NCI-H510A (cell line): ENCODE results near the gene TRMT10A.

Experiments
- DNase-seq: peaks from one replicate; lab custom pipeline; 2025; lab: John Stamatoyannopoulos, UW

The TRMT10A gene, protein sequence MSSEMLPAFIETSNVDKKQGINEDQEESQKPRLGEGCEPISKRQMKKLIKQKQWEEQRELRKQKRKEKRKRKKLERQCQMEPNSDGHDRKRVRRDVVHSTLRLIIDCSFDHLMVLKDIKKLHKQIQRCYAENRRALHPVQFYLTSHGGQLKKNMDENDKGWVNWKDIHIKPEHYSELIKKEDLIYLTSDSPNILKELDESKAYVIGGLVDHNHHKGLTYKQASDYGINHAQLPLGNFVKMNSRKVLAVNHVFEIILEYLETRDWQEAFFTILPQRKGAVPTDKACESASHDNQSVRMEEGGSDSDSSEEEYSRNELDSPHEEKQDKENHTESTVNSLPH

DNA sequence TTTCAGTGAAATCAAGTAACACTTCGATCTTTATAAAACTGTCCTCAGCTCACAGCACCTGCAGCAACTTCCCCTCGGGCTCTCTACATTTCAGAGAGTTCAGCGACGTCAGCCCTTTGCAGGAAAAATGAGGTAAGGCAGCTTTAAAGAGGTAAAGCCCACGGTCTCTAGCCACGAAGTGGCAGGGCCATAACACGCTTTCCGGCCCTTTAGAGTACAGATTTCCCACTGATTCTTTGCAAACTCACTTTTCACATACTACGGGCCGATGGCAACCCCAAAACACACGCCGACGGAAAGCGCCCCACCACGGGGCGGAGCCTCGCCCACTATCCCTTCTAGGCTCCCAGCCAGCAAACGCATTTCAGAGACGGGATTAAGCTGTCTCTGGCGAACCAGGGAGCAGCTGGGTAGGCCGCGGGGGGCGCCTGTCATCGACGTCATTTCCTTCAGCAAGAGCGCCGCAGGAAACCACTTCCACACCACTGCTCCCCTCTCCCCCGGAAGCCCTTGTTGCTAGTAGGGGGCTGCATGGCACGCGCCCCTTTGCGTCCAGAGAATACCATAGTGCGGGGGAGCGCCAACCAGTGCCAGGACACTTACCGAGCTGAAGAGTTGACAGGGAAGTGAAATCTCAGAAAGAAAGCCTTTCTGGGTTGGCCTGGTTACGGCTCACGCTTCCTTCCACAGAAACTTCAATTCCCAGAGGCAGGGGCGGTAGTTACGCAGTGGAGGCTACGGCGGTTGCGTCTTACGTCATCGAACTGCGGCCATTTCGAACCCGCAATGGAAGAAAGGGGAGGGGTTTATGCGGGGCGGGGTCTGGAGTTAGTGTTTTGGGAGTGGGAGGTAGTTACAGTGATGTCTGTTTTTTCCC lies at the start of gene TRMT10A:
TRMT10A (minus strand) TSS at position 730 of the 877 bp plus-strand sequence. CDS start 4,701 bp downstream, outside the sequence.
- DNase-seq, result peak; percentile 77

DNA sequence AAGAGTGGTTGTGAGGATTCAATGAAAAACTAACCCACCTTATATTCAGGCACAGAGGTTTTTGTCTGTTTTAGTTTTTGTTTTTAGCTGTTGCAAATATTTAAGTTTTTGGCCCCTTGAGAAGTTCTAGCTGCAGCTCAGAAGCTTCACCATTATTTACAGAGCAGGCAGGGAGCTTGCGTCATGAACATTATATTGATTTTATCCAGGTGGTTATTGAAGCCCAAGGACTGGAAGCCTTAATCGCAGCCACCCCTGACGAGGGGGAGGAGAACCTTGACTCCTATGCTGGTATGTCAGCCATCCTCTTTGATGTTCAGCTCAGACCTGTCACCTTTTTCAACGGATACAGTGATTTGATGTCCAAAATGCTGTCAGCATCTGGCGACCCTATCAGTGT lies 48.9 kb upstream of the TRMT10A start:
- no peak for DNase-seq

DNA sequence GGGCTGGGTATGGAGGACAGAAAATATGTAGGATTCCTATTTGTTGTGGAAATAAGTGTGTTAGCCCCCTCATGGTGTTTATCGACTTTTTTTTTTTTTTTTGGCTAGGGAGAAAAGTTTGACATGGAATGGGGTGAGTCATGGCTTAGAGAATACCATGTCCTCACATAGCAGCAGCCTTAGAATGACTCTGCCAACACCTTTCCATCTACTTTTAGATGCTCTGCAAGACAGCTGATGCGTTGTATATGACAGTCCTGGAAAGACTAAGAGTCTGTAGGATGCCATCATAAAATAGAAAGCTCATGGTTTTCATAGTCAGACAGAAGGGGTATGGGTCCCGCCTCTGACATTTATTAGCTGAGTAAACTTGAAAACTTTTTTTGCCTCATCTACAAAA lies 48.4 kb upstream of the TRMT10A start:
- no peak for DNase-seq

DNA sequence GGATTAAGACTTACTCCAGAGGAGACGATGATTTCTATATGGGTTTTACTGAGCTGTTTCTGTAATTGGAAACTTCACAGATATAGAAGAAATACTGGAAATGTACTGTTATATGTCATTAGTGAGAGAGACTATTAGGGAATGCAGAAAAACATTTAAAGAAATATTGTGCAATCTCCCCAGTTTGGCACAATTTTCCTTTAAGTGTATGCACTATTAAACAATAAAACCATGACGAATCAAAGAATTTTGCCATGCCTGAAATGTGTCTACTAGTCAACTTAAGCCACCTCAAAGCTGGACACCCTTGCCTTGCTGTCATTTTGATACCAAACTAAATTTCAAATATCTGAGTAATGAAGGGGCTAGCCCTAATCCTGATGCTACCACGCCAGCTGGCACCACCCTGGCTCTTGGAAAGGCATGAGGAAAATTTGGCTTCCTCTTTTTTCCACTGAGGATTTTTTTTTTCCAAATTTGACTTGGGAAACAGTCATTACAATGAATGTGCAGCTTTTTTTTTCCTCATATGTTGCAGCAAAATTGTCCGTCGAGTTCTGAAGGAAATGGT lies 46.9 kb upstream of the TRMT10A start:
- no peak for DNase-seq

DNA sequence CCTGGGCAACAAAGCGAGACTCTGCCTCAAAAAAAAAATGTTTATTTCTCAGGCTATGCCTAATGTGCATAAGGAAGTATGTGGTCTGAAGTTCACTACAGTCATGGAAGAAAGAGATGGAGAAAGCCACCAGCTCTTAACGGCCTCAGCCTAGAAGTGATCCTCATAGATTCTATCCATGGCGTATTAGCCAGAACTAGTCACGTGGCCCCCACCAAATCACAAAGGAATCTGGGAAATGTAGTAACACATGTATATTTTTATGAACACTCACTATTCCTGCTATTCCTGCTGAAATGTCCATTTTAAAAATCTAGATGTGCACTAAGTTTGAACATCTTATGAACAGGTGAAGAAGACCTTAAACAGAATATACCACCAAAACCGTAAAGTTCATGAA lies 44.6 kb upstream of the TRMT10A start:
- DNase-seq, result no peak

DNA sequence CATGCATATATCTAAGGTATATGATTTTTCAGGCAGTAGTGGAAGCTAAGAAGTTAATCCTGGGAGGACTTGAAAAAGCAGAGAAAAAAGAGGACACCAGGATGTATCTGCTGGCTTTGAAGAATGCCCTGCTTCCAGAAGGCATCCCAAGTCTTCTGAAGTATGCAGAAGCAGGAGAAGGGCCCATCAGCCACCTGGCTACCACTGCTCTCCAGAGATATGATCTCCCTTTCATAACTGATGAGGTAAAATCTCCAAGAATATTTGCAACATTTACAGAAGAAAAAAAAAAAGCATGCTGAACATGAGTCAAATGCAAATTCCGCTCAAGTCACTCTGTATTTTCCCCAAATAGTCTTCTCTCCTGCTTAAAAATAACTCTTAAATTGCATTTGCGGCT lies 42.9 kb upstream of the TRMT10A start:
- DNase-seq, result no peak

DNA sequence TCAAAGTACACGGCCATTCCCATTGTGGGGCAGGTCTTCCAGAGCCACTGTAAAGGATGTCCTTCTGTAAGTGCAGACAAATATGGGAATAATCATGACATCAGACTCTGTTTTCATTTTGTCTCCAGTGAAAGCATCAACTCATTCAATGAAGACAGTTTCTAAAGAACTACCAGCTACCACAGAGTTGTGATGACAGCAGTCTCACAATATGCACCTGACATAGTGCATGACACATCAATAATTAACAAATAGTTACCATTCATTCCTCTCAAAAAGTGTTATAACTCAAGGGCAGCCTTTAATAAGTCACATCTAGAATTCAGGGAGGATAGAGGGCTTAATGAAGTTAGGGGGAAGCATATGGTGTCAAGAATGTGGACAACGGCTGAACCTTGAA lies 31.0 kb upstream of the TRMT10A start:
- no peak for DNase-seq

DNA sequence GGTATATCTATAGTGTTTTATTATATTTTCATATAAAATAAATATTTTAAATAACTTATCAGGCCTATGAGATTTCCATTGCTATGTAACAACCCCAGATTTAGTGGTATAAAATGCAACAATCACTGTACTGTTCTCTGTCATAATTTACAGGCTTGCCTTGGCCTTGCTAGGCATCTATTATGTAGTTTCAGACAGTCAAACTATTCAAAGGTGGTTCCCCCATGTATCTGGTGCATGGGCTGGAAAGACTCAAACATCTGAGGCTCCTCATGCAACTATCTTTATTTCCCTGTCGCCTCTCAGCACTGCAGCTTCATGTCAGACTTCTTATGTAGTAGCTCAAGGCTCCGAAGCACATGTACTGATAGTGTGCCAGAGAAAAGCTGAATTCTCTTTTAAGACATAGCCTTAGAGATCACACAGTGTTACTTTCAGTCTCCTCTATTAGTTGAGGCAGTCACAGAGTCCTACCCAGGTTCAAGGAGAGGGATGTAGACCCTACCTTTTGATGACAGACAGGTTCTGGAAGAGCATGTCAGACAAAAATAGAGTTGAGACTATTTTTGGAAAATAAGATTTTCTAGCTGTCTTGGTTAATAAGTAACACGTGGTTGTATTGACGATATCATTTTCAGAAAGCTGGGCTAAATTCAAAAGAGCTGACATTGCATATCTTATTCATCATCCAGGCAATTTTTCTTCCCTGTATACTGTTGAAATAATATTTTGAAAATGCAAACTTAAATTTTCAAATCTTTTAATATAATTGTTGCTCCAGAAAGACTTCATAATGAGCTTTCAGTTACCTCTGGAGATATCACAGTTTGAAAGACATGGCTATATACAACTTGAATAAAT lies 30.2 kb upstream of the TRMT10A start:
- DNase-seq, result no peak

DNA sequence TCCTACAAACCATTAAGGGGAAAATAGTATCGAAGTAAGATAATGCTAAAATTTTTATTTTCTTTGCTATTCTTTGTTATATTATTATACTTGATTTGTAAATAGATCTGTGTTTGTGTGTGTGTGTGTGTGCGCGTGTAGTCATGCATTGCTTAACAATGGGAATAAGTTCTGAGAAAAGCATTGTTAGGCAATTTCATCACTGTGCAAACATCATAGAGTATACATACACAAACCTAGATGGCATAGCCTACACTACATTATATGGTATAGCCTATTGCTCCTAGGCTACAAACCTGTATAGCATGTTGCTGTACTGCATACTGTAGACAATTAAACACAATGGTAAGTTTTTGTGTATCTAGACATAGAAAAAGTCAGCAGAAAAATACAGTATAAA lies 27.9 kb upstream of the TRMT10A start:
- no peak for DNase-seq

DNA sequence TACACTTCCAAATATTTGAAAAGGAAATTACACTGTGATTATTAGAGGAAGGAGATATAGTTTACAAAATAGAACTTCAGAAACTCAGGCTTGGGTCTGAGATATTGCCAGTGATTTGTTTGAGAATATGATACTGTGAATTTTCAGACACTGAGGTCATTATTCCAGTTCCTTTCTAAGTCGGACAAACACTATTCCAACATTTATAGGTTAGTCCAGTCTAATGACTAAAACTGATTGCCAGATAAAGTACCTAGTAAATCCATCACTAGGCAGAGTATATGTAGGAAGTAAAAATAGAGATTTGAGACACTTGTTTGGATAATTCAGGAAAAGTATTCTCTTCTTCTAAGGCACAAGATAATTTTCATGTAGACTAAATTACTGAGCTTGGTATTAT lies 24.0 kb upstream of the TRMT10A start:
- no peak for DNase-seq

DNA sequence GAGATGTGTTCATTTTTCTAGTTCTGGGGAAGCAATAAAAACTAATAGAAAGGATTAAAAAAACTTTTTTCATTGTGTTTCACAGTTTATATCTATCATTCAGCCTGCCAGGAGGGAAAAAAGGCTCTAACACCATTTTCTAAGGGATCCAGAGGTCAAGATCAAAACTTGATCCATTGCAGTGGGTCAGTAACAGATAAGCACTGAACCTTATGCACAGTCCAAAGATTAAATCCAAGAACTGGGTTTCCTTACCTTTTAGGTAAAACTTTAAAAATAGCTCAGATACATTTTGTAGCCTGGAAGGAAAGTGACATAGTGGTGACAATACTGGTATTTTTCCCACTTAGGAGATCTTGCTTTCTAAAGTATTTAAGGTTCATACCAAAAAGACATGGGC lies 23.5 kb upstream of the TRMT10A start:
- DNase-seq, result no peak

DNA sequence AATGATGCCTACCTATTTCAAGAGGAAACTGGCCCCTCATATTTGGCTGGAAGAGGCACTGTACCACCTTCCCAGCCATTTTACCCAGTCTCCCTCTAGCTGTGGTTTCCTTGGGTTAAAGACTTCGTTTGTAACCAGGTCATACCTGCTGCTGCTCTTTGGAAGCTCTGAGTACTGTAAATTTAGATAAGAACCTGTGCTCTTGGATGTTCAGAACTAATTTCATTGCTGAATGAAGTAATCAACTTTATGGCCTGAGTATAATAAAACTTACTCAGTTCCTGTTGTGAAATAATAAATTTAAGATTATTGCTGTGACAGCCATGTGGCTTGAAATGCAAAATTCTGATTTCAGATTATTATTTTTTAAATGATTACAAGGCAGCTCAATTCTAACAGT lies 23.0 kb upstream of the TRMT10A start:
- DNase-seq, result no peak

DNA sequence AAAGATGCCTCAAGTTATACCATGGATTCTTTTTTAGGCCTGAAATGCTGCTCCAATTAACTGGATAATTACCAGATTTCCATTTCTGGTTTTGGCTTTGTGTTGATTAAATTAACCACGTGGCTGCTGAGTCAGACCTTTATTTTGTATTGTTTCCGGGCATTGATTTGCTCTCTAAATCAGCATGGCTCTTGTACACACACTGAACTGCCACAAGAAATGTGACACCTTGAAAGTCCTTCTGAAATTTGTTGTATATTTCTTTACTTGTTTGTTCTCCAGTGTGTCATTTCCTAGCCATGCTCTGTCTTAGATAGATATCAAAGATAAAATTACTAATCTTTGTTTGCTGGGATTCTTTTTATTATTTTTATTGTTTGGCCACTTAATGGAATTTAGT lies 22.5 kb upstream of the TRMT10A start:
- no peak for DNase-seq

DNA sequence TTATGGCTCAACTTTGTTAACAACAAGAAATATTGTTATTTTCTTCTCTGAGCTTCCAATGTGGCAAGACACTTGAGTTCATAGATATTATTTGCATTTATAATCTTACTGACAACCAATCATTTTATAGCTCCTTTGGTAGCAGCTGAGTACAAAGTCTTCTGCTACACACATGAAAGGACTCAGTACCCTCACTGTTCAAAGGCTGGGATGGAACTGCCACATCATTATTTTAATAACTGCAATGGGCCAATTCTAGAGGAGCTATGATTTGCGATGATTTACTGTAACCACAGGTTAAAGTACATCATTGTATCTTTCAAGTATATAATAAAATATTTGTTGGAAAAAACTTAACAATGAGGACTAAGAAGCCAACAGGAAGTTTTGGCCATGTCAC lies 21.7 kb upstream of the TRMT10A start:
- no peak for DNase-seq

DNA sequence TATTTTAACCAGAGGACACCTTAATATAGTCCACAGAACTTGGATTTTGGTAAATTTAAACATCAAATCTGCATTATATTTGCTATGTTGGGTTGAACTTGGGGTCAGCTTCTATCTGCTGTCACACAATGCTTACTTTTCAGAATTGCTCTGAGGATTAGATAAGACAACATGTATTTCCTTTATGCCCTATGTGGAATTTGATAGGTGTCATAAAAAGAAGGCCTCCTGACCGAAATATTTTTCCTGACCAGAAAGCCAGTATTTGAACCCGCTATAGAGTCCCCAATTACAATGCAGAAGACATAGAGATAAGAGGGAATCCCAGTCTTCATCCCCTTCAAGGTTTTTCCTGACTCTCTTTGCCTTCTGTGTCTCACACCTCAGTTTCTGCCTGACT lies 14.9 kb upstream of the TRMT10A start:
- DNase-seq, result no peak

DNA sequence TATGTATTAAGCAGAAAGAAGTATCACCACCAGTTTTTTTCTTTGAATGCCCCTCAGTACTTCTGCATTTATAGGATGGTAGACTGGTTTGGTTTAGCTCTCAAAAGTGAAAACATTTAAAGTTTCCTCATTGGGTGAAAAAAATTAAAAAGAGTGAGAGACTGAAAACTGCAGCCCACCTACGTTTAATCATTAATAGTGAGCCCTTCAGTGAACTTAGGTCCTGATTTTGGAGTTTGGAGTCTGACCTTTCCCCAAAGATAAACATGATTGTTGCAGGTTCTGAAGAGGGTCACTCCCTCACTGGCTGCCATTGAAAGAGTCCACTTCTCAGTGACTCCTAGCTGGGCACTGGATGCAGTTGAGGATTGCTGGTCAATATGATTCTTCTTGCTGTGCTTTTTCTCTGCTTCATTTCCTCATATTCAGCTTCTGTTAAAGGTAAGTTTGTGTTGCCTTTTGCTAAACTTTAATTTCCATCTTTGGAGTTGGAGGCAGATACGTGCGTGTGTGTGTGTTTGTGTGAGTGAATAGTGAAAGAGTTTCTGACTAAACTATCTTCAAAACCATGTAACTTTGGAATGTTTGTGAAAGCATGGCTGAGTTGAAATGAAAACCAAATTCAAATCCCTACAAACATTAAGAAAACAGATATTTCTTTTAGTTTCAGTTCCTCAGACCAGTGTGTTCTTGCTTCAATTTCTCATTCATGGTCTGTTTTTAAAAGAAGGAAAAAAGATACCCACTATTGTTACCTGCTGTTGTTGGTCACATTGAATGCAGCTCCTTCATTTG lies 10.9 kb upstream of the TRMT10A start, which contains the start of gene MTTP:
MTTP (plus strand) TSS at position 295 of the 795 bp plus-strand sequence; CDS start at position 381, 86 bp downstream.
- no peak for DNase-seq

DNA sequence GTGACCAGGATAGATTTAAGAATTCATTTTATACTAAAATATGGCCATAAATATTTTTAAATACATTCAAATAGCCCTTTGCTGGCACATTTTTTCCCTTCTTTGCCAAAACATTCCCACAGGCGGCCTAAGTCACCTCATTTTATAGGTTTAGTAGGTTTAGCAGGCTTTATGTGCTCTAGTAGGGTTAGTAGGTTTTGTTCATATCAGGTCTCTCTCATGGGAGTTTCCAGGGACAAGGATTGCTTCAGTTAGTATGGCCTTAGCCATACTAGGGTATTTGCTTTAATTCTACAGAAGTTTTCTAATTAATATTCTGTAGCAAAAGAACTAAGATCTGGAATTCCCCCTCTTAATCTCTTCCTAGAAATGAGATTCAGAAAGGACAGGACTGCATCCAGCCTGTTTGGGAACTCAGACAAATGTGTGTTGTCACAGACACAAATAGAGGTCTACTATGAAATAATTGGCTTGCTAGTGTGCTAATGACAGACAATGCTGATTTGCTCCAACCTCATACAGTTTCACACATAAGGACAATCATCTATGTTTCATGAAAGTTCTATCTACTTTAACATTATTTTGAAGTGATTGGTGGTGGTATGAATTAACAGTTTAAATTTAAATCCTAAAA lies 10.0 kb upstream of the TRMT10A start:
- no peak for DNase-seq

DNA sequence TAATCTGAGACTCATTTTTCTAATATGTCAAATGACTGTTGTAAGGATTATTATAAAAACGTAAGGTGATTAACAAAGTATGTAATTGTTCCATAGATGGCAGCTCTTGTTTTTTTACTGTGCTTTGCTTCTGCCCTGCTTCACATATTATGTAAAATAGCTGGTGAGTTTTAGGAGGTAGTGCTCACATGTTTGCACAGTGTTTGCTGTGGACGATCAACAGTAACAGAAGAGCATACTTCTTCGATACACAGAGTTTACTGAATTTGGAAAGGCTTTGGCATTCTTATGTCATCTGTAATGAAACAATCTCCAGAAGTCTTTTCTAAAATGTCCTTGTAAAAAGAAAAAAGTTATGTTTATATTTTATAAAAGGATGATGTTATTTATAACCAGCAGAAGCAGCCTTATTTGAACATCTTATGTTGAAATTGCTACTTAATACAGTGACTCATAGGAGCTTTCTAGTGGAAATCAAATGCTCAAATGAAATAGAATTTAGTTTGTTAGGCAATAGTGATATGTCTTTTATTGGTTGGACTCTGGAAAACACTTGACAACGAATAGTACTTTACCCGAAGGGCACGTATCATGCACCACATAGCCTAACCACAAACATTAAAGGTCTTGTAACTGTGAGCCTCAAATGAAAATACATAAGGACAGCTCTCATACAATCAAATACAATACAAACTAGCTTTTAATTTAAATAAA lies 8.8 kb upstream of the TRMT10A start:
- no peak for DNase-seq

DNA sequence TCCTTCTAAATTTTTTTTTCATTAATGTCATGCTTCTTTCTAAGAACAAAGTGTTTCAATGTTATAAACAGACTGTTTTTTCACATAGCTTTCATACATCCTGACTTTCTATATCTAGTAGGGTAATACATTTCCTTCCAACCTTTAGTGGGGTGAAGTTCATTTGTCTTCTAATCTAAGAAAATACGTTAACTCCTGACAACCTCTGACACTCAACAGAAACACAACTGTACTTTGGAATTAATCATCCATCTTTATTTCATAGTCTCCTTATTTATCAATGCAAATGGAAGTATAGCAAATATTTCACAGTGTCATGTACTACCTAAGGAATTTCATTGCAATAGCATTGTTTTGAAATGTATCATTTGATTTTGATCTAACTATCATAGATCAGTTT lies 8.0 kb upstream of the TRMT10A start:
- no peak for DNase-seq

DNA sequence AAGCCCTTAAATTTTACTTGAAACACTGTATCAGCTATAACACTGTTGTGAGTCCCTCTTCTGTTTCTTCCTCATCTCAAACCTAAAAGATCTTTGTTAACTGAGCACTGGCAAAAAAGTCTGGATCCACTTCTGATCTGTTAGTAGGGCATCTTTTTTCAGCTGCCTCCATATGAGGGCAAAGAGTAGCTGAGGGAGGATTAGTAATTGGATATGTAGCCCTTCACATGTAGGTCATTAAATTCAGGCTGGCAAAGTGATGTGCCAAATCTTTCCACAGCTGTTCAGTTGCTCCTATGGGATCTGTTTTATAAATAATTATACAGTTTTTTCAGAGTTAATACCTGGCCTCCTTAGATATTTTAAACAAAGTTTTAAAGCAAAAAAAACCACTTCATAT lies 1.1 kb upstream of the TRMT10A start:
- DNase-seq, result no peak
